Endothelial cell of umbilical vein (primary cell): ENCODE measurements around the gene AAGAB. TPM values are rescaled to one million over a fixed set of nuclear protein-coding genes. Genes with fewer than 3 reads are reported as not detected.
A peak's percentile ranks its signal among the peaks of the same experiment; 100 is the strongest.

Experiments
- BruUV-seq: library from RNA; stranded (reverse); fragments of 400-500 nt; replicated peaks from 2 replicates; lab custom pipeline; 2021; lab: Mats Ljungman, UMichigan
- CTCF ChIA-PET: fragments of 300-600, 350-600 bp; sonication (Branson Sonifier 250); formaldehyde crosslinking; loops from one replicate; lab custom pipeline; 2021; ENCODE audit warnings: antibody characterized with exemption, inconsistent platforms; lab: Charles Lee
- POLR2A ChIA-PET: fragments of 300-600, 350-600 bp; sonication (Branson Sonifier 250); formaldehyde crosslinking; loops from one replicate; lab custom pipeline; 2021; ENCODE audit warnings: antibody characterized with exemption, inconsistent platforms; lab: Charles Lee
- DNase-seq: peaks from one replicate; pipeline ENCODE4 v3.0.0-alpha.2; 2011; ENCODE audit warnings: low read depth, low spot score
- FAIRE-seq: peaks from 2 replicates; lab custom pipeline; 2011; peaks lifted over from hg19 to GRCh38; lab: Jason Lieb, UNC
- H2AFZ ChIP-seq: 2 replicates; pipeline ENCODE4 v1.6.0; 2012; ENCODE audit warnings: low read depth, low read length, control low read depth, inconsistent platforms
- H3K27ac ChIP-seq: 2 replicates; pipeline ENCODE4 v1.5.1; 2011; ENCODE audit warnings: low read depth, mild to moderate bottlenecking, control low read depth, low read length, moderate library complexity; ENCODE audit not compliant: insufficient read depth
- H3K27me3 ChIP-seq, 2 experiments: 2 replicates each; pipeline versions ENCODE4 v1.6.0 to v1.6.1; 2011; ENCODE audit warnings: low read length in 2 of 2, mixed read lengths in 1 of 2; ENCODE audit not compliant: control insufficient read depth in 2 of 2, insufficient read depth in 2 of 2
- H3K36me3 ChIP-seq, 2 experiments: 2 replicates in 1 of 2; 3 replicates in 1 of 2; pipeline ENCODE4 v1.5.1; 2011; ENCODE audit warnings: low read length in 2 of 2, mild to moderate bottlenecking in 1 of 2, moderate library complexity in 1 of 2; ENCODE audit not compliant: control insufficient read depth in 2 of 2, insufficient read depth in 2 of 2; ENCODE audit errors: extremely low read depth in 1 of 2
- H3K4me1 ChIP-seq: 3 replicates; pipeline ENCODE4 v1.5.1; 2011; ENCODE audit warnings: mild to moderate bottlenecking, low read length; ENCODE audit not compliant: control insufficient read depth, insufficient read depth; ENCODE audit errors: extremely low read depth
- H3K4me2 ChIP-seq: 2 replicates; pipeline ENCODE4 v1.6.1; 2011; ENCODE audit warnings: low read length, control low read depth, mixed read lengths; ENCODE audit not compliant: insufficient read depth
- H3K4me3 ChIP-seq, 3 experiments: fragments of 200-600 bp in 1 of 3; sonication (generic), shearing (Covaris generic) in 1 of 3; replicated peaks in 1 of 3; 2 replicates each; pipeline ENCODE4 v1.5.1; 2011 to 2016; ENCODE audit warnings: control low read depth in 3 of 3, low read length in 3 of 3, mild to moderate bottlenecking in 2 of 3, inconsistent platforms in 1 of 3, low read depth in 1 of 3, moderate library complexity in 1 of 3; ENCODE audit not compliant: insufficient read depth in 1 of 3
- H3K79me2 ChIP-seq: 2 replicates; pipeline ENCODE4 v1.6.0; 2012; ENCODE audit warnings: low read length, inconsistent platforms; ENCODE audit not compliant: control insufficient read depth, insufficient read depth
- H3K9ac ChIP-seq: replicated peaks from 2 replicates; pipeline ENCODE3; 2011; ENCODE audit warnings: low read length, control low read depth; ENCODE audit not compliant: insufficient read depth; ENCODE audit errors: extremely low read depth
- H3K9me1 ChIP-seq: replicated peaks from 3 replicates; pipeline ENCODE4 v1.6.0; 2011; ENCODE audit warnings: mild to moderate bottlenecking, low read length; ENCODE audit not compliant: control insufficient read depth, insufficient read depth; ENCODE audit errors: extremely low read depth
- H3K9me3 ChIP-seq: replicated peaks from 2 replicates; pipeline ENCODE4 v1.5.1; 2012; ENCODE audit warnings: low read length, inconsistent platforms; ENCODE audit not compliant: control insufficient read depth, insufficient read depth
- H4K20me1 ChIP-seq: replicated peaks from 2 replicates; pipeline ENCODE3; 2011; ENCODE audit warnings: mild to moderate bottlenecking, low read length; ENCODE audit not compliant: control insufficient read depth, insufficient read depth; ENCODE audit errors: extremely low read depth
- EZH2 ChIP-seq: IDR thresholded peaks from 2 replicates; pipeline ENCODE4 v1.6.1; 2012; ENCODE audit warnings: borderline replicate concordance, low read depth, mild to moderate bottlenecking, moderate library complexity, low read length, inconsistent platforms; ENCODE audit not compliant: severe bottlenecking
- FOS ChIP-seq: IDR thresholded peaks from 2 replicates; pipeline ENCODE4 v1.6.1; 2011; ENCODE audit warnings: mild to moderate bottlenecking, low read length, moderate library complexity, borderline replicate concordance; ENCODE audit not compliant: insufficient read depth
- GATA2 ChIP-seq: IDR thresholded peaks from 2 replicates; pipeline ENCODE4 v1.7.0; 2011; ENCODE audit warnings: low read depth, mild to moderate bottlenecking, moderate library complexity, mixed read lengths, low read length; ENCODE audit not compliant: insufficient read length, insufficient read depth
- JUN ChIP-seq: IDR thresholded peaks from 2 replicates; pipeline ENCODE4 v1.6.1; 2011; ENCODE audit warnings: borderline replicate concordance, low read depth; ENCODE audit not compliant: insufficient read length, insufficient read depth
- MYC ChIP-seq: IDR thresholded peaks from one replicate; pipeline ENCODE4 v1.6.1; 2011; ENCODE audit warnings: mild to moderate bottlenecking, low read depth, low read length
- POLR2A ChIP-seq: IDR thresholded peaks from 2 replicates; pipeline ENCODE4 v1.6.1; 2012; ENCODE audit warnings: low read depth, mild to moderate bottlenecking, control low read depth, low read length
- POLR2AphosphoS5 ChIP-seq: IDR thresholded peaks from 2 replicates; pipeline ENCODE4 v1.6.1; 2012; ENCODE audit warnings: low read depth, mild to moderate bottlenecking, control low read depth, low read length, moderate library complexity; ENCODE audit not compliant: insufficient read depth
- dilution Hi-C: fragments of 300-500 bp; cut with MboI; formaldehyde crosslinking; loops from one replicate; pipeline ENCODE4 v1.15.0; 2019; ENCODE audit warnings: low sequenced_read_pairs; ENCODE audit not compliant: extremely low pct_ligation_motif_present
- intact Hi-C: fragments of 100-400 bp; cut with micrococcal nuclease; formaldehyde crosslinking; loops from one replicate; pipeline ENCODE4 v1.10.0; 2022
- polyA plus RNA-seq, 4 experiments: library from polyadenylated mRNA; depleted of rRNA in 3 of 4; stranded (reverse) in 3 of 4; unstranded in 1 of 4; fragments of >200 nt; gene quantifications; 2 replicates each; pipeline versions ENCODE4 v1.2.1 to v1.2.3, GENCODE V29; 2011 to 2012; ENCODE audit warnings: missing spikeins in 1 of 4
- total RNA-seq: library from RNA; stranded (reverse); gene quantifications from 2 replicates; pipeline ENCODE4 v1.2.3, GENCODE V29; 2021
- TF ChIP-seq, protein P1 (sequence below), 2 donors: IDR thresholded peaks; 1 replicate in 1 of 2; 2 replicates in 1 of 2; pipeline ENCODE4 v1.5.1; 2011; ENCODE audit warnings: low read length in 2 of 2, mild to moderate bottlenecking in 2 of 2, moderate library complexity in 2 of 2, control low read depth in 1 of 2, inconsistent platforms in 1 of 2, low read depth in 1 of 2; ENCODE audit not compliant: insufficient read depth in 1 of 2; ENCODE audit errors: extremely low read depth in 1 of 2
- TF ChIP-seq, protein P2 (sequence below): IDR thresholded peaks from 2 replicates; pipeline ENCODE4 v1.6.1; 2011; ENCODE audit not compliant: insufficient read depth, insufficient read length

AAGAB gene
- total and polyA plus RNA-seq, 2 donors (not counting 3 experiments of a cell fraction or from before 2014, with no cell fraction given), result 21.2 to 42.6 TPM

DNA sequence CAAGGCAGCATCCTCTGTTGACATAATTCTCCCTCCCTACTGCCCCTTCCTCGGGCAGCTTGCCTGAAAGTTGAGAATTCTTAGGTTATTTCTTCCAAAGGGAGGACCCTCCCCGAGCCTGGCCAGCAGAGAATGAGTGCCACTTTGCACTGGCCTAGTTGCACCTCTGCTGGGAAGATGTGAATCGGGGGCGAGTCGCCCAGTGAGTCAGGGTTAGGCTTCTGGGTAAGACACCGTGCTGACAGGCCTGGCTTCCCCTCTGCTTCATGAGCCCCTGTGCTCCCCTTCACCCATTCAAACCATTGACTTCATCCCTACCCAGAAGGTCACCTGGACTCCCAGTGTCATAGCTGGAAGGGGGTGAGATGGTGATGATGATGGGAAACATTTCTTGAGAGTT lies 82.3 kb downstream of the AAGAB start:
- H3K9me3 ChIP-seq, result no peaks in the 10 kb centered on the region
- intact Hi-C loops, result no loop called here
- no peaks in the 10 kb centered on the region for H3K9me1 ChIP-seq
- DNase-seq (no peak), FAIRE-seq (no peak)
- no peak overlapping the region for H3K4me2 ChIP-seq
- TF ChIP-seq, protein P1, sequence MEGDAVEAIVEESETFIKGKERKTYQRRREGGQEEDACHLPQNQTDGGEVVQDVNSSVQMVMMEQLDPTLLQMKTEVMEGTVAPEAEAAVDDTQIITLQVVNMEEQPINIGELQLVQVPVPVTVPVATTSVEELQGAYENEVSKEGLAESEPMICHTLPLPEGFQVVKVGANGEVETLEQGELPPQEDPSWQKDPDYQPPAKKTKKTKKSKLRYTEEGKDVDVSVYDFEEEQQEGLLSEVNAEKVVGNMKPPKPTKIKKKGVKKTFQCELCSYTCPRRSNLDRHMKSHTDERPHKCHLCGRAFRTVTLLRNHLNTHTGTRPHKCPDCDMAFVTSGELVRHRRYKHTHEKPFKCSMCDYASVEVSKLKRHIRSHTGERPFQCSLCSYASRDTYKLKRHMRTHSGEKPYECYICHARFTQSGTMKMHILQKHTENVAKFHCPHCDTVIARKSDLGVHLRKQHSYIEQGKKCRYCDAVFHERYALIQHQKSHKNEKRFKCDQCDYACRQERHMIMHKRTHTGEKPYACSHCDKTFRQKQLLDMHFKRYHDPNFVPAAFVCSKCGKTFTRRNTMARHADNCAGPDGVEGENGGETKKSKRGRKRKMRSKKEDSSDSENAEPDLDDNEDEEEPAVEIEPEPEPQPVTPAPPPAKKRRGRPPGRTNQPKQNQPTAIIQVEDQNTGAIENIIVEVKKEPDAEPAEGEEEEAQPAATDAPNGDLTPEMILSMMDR (IDR thresholded peaks at IDR 0.05; ENCODE audit: extremely low read depth in 1 of 2, insufficient read depth in 1 of 2, low read depth in 1 of 2, low read length in 2 of 2), result no peak
- TF ChIP-seq POLR2AphosphoS5, result no peak
- TF ChIP-seq EZH2, result no peak
- TF ChIP-seq FOS, result no peak
- peak overlapping the region; percentile 16 for H3K27ac ChIP-seq
- H3K4me1 ChIP-seq, result peaks cover 43% of the 10 kb centered on the region
- no peak overlapping the region for H2AFZ ChIP-seq
- no peak overlapping the region for H3K4me3 ChIP-seq
- CTCF ChIA-PET, result no interaction called here
- H3K36me3 ChIP-seq, result peaks cover 14 to 26% of the 10 kb centered on the region in 2 experiments
- no TSS peak for BruUV-seq
- H4K20me1 ChIP-seq, result no peaks in the 10 kb centered on the region
- H3K27me3 ChIP-seq, result no peaks in the 10 kb centered on the region
- dilution Hi-C loops, result no loop called here
- H3K79me2 ChIP-seq, result peaks cover 75% of the 10 kb centered on the region
- no peak overlapping the region for H3K9ac ChIP-seq
- POLR2A ChIA-PET, result no interaction called here

DNA sequence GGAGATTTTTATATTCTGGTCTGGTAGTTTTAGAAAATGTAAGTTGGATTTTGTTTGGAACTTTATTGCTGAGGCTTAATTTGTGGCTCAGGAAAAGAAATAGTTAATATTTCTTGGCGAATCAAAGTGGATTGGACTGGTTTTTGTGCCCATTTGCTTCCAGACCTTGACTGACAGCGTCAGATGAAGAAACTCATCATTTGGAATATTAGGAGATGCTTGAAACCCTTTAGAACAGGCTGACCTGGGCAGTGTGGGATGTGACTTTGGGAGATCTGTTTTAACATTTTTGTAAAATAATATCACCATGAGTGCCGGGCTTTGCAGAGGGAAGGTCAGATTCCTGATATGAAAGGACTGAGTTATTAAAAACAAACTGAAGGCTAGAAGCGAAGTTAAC lies 83.0 kb downstream of the AAGAB start:
- peaks cover 78% of the 10 kb centered on the region for H3K79me2 ChIP-seq
- no peak overlapping the region for H2AFZ ChIP-seq
- H3K4me1 ChIP-seq, result peaks cover 43% of the 10 kb centered on the region
- intact Hi-C loops, result no loop called here
- TF ChIP-seq POLR2A (no peak), GATA2 (no peak), FOS (no peak), MYC (no peak), EZH2 (no peak), POLR2AphosphoS5 (no peak), JUN (no peak)
- TF ChIP-seq, protein P2, sequence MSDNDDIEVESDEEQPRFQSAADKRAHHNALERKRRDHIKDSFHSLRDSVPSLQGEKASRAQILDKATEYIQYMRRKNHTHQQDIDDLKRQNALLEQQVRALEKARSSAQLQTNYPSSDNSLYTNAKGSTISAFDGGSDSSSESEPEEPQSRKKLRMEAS, result no peak
- TF ChIP-seq, protein P1 (IDR thresholded peaks at IDR 0.05; ENCODE audit: extremely low read depth in 1 of 2, insufficient read depth in 1 of 2, low read depth in 1 of 2, low read length in 2 of 2), result no peak
- dilution Hi-C loops, result no loop called here
- H3K36me3 ChIP-seq, result peaks cover 14 to 30% of the 10 kb centered on the region in 2 experiments
- no TSS peak for BruUV-seq
- DNase-seq (no peak), FAIRE-seq (no peak)
- no peak overlapping the region for H3K4me3 ChIP-seq
- no peaks in the 10 kb centered on the region for H3K9me1 ChIP-seq
- no peaks in the 10 kb centered on the region for H3K27me3 ChIP-seq
- H3K9ac ChIP-seq, result no peak overlapping the region
- H3K27ac ChIP-seq, result no peak overlapping the region
- H4K20me1 ChIP-seq, result no peaks in the 10 kb centered on the region
- ChIA-PET POLR2A (no interaction called here), CTCF (no interaction called here)
- H3K9me3 ChIP-seq, result no peaks in the 10 kb centered on the region
- H3K4me2 ChIP-seq, result no peak overlapping the region
